Keratinocyte (primary cell): ENCODE results near the gene SLC26A4. TPM values are rescaled to one million over a fixed set of nuclear protein-coding genes. Genes with fewer than 3 reads are reported as not detected.

Source experiments
- DNase-seq: peaks from one replicate; pipeline ENCODE4 v3.0.0-alpha.2; 2011; ENCODE audit warnings: low read depth, missing footprints, low spot score
- FAIRE-seq: peaks from 2 replicates; lab custom pipeline; 2011; peaks lifted over from hg19 to GRCh38; lab: Jason Lieb, UNC
- H2AFZ ChIP-seq: 2 replicates; pipeline ENCODE4 v1.6.0; 2012; ENCODE audit warnings: low read length, control low read depth, inconsistent platforms; ENCODE audit not compliant: control insufficient read depth
- H3K27ac ChIP-seq: 2 replicates; pipeline ENCODE4 v1.5.1; 2011; ENCODE audit warnings: low read length; ENCODE audit not compliant: control insufficient read depth, insufficient read depth
- H3K27me3 ChIP-seq: 3 replicates; pipeline ENCODE4 v1.6.0; 2011; ENCODE audit warnings: low read length; ENCODE audit not compliant: control insufficient read depth, insufficient read depth; ENCODE audit errors: extremely low read depth
- H3K36me3 ChIP-seq, 2 experiments: 2 replicates in 1 of 2; 3 replicates in 1 of 2; pipeline ENCODE4 v1.5.1; 2011; ENCODE audit warnings: low read length in 2 of 2, mild to moderate bottlenecking in 1 of 2; ENCODE audit not compliant: control insufficient read depth in 2 of 2, insufficient read depth in 2 of 2; ENCODE audit errors: extremely low read depth in 1 of 2
- H3K4me1 ChIP-seq: 3 replicates; pipeline ENCODE4 v1.5.1; 2011; ENCODE audit warnings: low read length; ENCODE audit not compliant: control insufficient read depth, insufficient read depth; ENCODE audit errors: extremely low read depth
- H3K4me2 ChIP-seq: 3 replicates; pipeline ENCODE4 v1.6.0; 2011; ENCODE audit warnings: low read depth, low read length; ENCODE audit not compliant: control insufficient read depth, insufficient read depth; ENCODE audit errors: extremely low read depth
- H3K4me3 ChIP-seq, 3 experiments: fragments of 200-600 bp in 1 of 3; sonication (generic) in 1 of 3; 2 replicates in 2 of 3; 3 replicates in 1 of 3; pipeline ENCODE4 v1.5.1; 2011 to 2016; ENCODE audit warnings: low read length in 3 of 3, mild to moderate bottlenecking in 3 of 3, control low read depth in 2 of 3, inconsistent platforms in 1 of 3, low read depth in 1 of 3, mixed read lengths in 1 of 3, mixed run types in 1 of 3, moderate library complexity in 1 of 3; ENCODE audit not compliant: control insufficient read depth in 2 of 3, insufficient read depth in 2 of 3; ENCODE audit errors: extremely low read depth in 1 of 3
- H3K79me2 ChIP-seq: 2 replicates; pipeline ENCODE4 v1.6.0; 2012; ENCODE audit warnings: low read length; ENCODE audit not compliant: control insufficient read depth, insufficient read depth
- H3K9ac ChIP-seq: 3 replicates; pipeline ENCODE4 v1.6.0; 2011; ENCODE audit warnings: low read length; ENCODE audit not compliant: control insufficient read depth, insufficient read depth; ENCODE audit errors: extremely low read depth
- H3K9me1 ChIP-seq: 3 replicates; pipeline ENCODE4 v1.6.0; 2011; ENCODE audit warnings: low read length; ENCODE audit not compliant: control insufficient read depth, insufficient read depth; ENCODE audit errors: extremely low read depth
- H3K9me3 ChIP-seq: 2 replicates; pipeline ENCODE4 v1.5.1; 2012; ENCODE audit warnings: low read depth, low read length; ENCODE audit not compliant: control insufficient read depth
- H4K20me1 ChIP-seq: 3 replicates; pipeline ENCODE4 v1.6.0; 2011; ENCODE audit warnings: low read length; ENCODE audit not compliant: control insufficient read depth, insufficient read depth; ENCODE audit errors: extremely low read depth
- CTCF ChIP-seq, 3 experiments: IDR thresholded peaks in 1 of 3; conservative IDR thresholded peaks in 1 of 3; optimal IDR thresholded peaks in 1 of 3; 2 replicates in 2 of 3; 3 replicates in 1 of 3; pipeline versions ENCODE3 to v1.5.1; 2011; ENCODE audit warnings: low read length in 3 of 3, mild to moderate bottlenecking in 3 of 3, moderate library complexity in 2 of 3, control low read depth in 1 of 3, inconsistent platforms in 1 of 3; ENCODE audit not compliant: insufficient read depth in 2 of 3; ENCODE audit errors: extremely low read depth in 1 of 3
- EZH2 ChIP-seq: IDR thresholded peaks from one replicate; pipeline ENCODE4 v1.6.1; 2012; ENCODE audit warnings: inconsistent platforms, mild to moderate bottlenecking, low read length, moderate library complexity
- dilution Hi-C: fragments of 300-500 bp; cut with MboI; formaldehyde crosslinking; loops from one replicate; pipeline ENCODE4 v1.7.0; 2020; ENCODE audit warnings: low sequenced_read_pairs; ENCODE audit not compliant: extremely low pct_ligation_motif_present
- polyA plus RNA-seq, 5 experiments: library from polyadenylated mRNA; depleted of rRNA in 3 of 5; stranded (reverse) in 3 of 5; stranded (forward) in 1 of 5; unstranded in 1 of 5; fragments of >200 nt; gene quantifications; 1 replicate in 1 of 5; 2 replicates in 3 of 5; 3 replicates in 1 of 5; pipeline versions ENCODE4 v1.2.1 to v1.2.3, GENCODE V29; 2011 to 2012; ENCODE audit warnings: missing spikeins in 2 of 5, low read depth in 1 of 5, low replicate concordance in 1 of 5

Gene SLC26A4
- polyA plus RNA-seq, 1 donor (not counting 4 experiments of a cell fraction or from before 2014, with no cell fraction given) = 0.26 TPM

GRCh38 chr7:107641676-107642075 is 19.0 kb upstream of the SLC26A4 start:
- dilution Hi-C loops = no loop called here
- H3K4me1 ChIP-seq = no peaks in the 10 kb centered on the region

GRCh38 chr7:107642501-107642900 is 18.1 kb upstream of the SLC26A4 start:
- no peak for TF ChIP-seq CTCF (optimal IDR thresholded peaks at IDR 0.05 in 1 of 3, IDR thresholded peaks at IDR 0.05 in 1 of 3, conservative IDR thresholded peaks at IDR 0.05 in 1 of 3; ENCODE audit: extremely low read depth in 1 of 3, insufficient read depth in 2 of 3, low read length in 3 of 3)
- no peak for TF ChIP-seq EZH2
- dilution Hi-C loops = no loop called here
- Histone ChIP-seq H3K4me1 (no peaks in the 10 kb centered on the region), H3K9me1 (no peaks in the 10 kb centered on the region), H3K4me3 (no peak overlapping the region), H2AFZ (no peak overlapping the region), H3K4me2 (no peak overlapping the region), H4K20me1 (no peaks in the 10 kb centered on the region), H3K27ac (no peak overlapping the region), H3K9ac (no peak overlapping the region), H3K36me3 (no peaks in the 10 kb centered on the region), H3K27me3 (no peaks in the 10 kb centered on the region), H3K9me3 (no peaks in the 10 kb centered on the region), H3K79me2 (no peaks in the 10 kb centered on the region)
- FAIRE-seq = no peak
- no peak for DNase-seq

More at GRCh38 chr7:107641676-107642075, 19.0 kb upstream of the SLC26A4 start:
- H3K9ac ChIP-seq = no peak overlapping the region
- no peaks in the 10 kb centered on the region for H3K9me1 ChIP-seq
- no peak for FAIRE-seq
- H3K36me3 ChIP-seq = no peaks in the 10 kb centered on the region
- TF ChIP-seq CTCF (optimal IDR thresholded peaks at IDR 0.05 in 1 of 3, IDR thresholded peaks at IDR 0.05 in 1 of 3, conservative IDR thresholded peaks at IDR 0.05 in 1 of 3; ENCODE audit: extremely low read depth in 1 of 3, insufficient read depth in 2 of 3, low read length in 3 of 3) (no peak), EZH2 (no peak)
- no peak for DNase-seq
- no peak overlapping the region for H3K4me2 ChIP-seq
- H3K4me3 ChIP-seq = no peak overlapping the region
- H4K20me1 ChIP-seq = no peaks in the 10 kb centered on the region
- H3K27me3 ChIP-seq = no peaks in the 10 kb centered on the region
- H3K9me3 ChIP-seq = no peaks in the 10 kb centered on the region
- no peak overlapping the region for H2AFZ ChIP-seq
- no peak overlapping the region for H3K27ac ChIP-seq
- H3K79me2 ChIP-seq = no peaks in the 10 kb centered on the region
